A172 (cell line): ENCODE measurements around the gene TBC1D8. TPM values are rescaled to one million over a fixed set of nuclear protein-coding genes. Genes with fewer than 3 reads are reported as not detected.

ENCODE experiments used
- DNase-seq: peaks from one replicate; pipeline ENCODE4 v3.0.0-alpha.2; 2015; ENCODE audit warnings: low spot score
- total RNA-seq: library from RNA; depleted of rRNA; stranded (reverse); fragments of >200 nt; shearing (Covaris generic); gene quantifications from 2 replicates; pipeline ENCODE4 v1.2.3, GENCODE V29; 2014

The TBC1D8 gene
- total RNA-seq, 1 experiment from 2014 or later, result 4.3 TPM

- no peak for DNase-seq
These were observed 11.6 kb upstream of the TBC1D8 start for GRCh38 chr2:101162561-101163330.

GRCh38 chr2:101161658-101162057, 10.5 kb upstream of the TBC1D8 start:
- DNase-seq, result no peak

GRCh38 chr2:101160454-101160853, 9.3 kb upstream of the TBC1D8 start:
- DNase-seq, result peak; percentile 84

GRCh38 chr2:101159526-101159925, 8.3 kb upstream of the TBC1D8 start:
- DNase-seq, result no peak

GRCh38 chr2:101157272-101157671, 6.1 kb upstream of the TBC1D8 start:
- no peak for DNase-seq

GRCh38 chr2:101153787-101154186, 2.6 kb upstream of the TBC1D8 start:
- DNase-seq, result no peak

GRCh38 chr2:101153077-101153707, 2.0 kb upstream of the TBC1D8 start:
- DNase-seq, result no peak

- DNase-seq, result peak; percentile 55
These were observed 1.3 kb upstream of the TBC1D8 start for GRCh38 chr2:101152272-101153076.

- no peak for DNase-seq
These were observed 683 bp upstream of the TBC1D8 start for GRCh38 chr2:101151859-101152271.

GRCh38 chr2:101150306-101151145, 656 bp downstream of the TBC1D8 start:
- DNase-seq, result no peak

GRCh38 chr2:101149241-101150192, 1.7 kb downstream of the TBC1D8 start:
- DNase-seq, result no peak

- DNase-seq, result no peak
These were observed 2.4 kb downstream of the TBC1D8 start for GRCh38 chr2:101148777-101149176.

- no peak for DNase-seq
These were observed 3.2 kb downstream of the TBC1D8 start for GRCh38 chr2:101147971-101148370.

GRCh38 chr2:101147062-101147461, 4.1 kb downstream of the TBC1D8 start:
- no peak for DNase-seq

- no peak for DNase-seq
These were observed 4.6 kb downstream of the TBC1D8 start for GRCh38 chr2:101146535-101146934.

GRCh38 chr2:101145406-101145805, 5.8 kb downstream of the TBC1D8 start:
- DNase-seq, result peak; percentile 32

- no peak for DNase-seq
These were observed 9.0 kb downstream of the TBC1D8 start for GRCh38 chr2:101142163-101142562.

- DNase-seq, result no peak
These were observed 10.1 kb downstream of the TBC1D8 start for GRCh38 chr2:101140978-101141655.

GRCh38 chr2:101140237-101140636, 10.9 kb downstream of the TBC1D8 start:
- no peak for DNase-seq

- no peak for DNase-seq
These were observed 11.7 kb downstream of the TBC1D8 start for GRCh38 chr2:101139495-101139894.
